ENCODE data around the gene SLC10A3.

DNA sequence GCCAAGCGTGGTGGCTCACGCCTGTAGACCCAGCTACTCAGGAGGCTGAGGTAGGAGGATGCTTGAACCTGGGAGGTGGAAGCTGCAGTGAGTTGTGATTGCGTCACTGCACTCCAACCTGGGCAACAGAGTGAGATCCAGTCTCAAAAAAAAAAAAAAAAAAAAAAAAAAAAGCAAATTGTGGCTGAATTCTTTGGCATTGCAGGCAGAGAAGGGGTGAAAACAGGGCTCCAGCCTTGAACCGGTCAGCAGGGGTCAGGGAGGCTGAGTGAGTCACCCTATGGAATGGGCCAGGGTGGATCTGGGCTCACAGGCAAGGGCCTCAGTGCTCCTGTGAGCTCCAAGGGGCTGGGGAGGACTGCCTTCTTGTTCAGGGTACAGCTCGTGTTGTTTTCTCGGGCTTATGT is 38.8 kb upstream of the SLC10A3 start:
- TF ChIP-seq POLR2A (IDR thresholded peaks at IDR 0.05): no peak
- TF ChIP-seq, protein P1, sequence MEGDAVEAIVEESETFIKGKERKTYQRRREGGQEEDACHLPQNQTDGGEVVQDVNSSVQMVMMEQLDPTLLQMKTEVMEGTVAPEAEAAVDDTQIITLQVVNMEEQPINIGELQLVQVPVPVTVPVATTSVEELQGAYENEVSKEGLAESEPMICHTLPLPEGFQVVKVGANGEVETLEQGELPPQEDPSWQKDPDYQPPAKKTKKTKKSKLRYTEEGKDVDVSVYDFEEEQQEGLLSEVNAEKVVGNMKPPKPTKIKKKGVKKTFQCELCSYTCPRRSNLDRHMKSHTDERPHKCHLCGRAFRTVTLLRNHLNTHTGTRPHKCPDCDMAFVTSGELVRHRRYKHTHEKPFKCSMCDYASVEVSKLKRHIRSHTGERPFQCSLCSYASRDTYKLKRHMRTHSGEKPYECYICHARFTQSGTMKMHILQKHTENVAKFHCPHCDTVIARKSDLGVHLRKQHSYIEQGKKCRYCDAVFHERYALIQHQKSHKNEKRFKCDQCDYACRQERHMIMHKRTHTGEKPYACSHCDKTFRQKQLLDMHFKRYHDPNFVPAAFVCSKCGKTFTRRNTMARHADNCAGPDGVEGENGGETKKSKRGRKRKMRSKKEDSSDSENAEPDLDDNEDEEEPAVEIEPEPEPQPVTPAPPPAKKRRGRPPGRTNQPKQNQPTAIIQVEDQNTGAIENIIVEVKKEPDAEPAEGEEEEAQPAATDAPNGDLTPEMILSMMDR (IDR thresholded peaks at IDR 0.05): no peak
